Psoas muscle (tissue), 8 donors: ENCODE data around the gene KCNA5. TPM values are rescaled to one million over a fixed set of nuclear protein-coding genes. Genes with fewer than 3 reads are reported as not detected.

ENCODE experiments used
- ATAC-seq, 4 donors: fragments of 200-7000 bp; cut with Tn5 transposase; one replicate each; pipeline ENCODE4 v1.9.1; 2020; ENCODE audit warnings: moderate library complexity in 3 of 4, mild to moderate bottlenecking in 2 of 4
- DNase-seq, 2 donors: peaks; one replicate each; pipeline ENCODE4 v3.0.0-alpha.2; 2020
- H3K27ac ChIP-seq: fragments of 200-600 bp; one replicate; pipeline ENCODE4 v1.8.0; 2022
- H3K27me3 ChIP-seq, 3 donors: fragments of 200-600 bp in 1 of 3; one replicate each; pipeline versions ENCODE4 v1.6.1 to v1.8.0; 2013 to 2022; ENCODE audit warnings: low read length in 2 of 3, mild to moderate bottlenecking in 2 of 3, moderate library complexity in 1 of 3; ENCODE audit not compliant: insufficient read depth in 3 of 3
- H3K36me3 ChIP-seq, 2 donors: fragments of 200-600 bp in 1 of 2; one replicate each; pipeline versions ENCODE4 v1.6.1 to v1.8.0; 2013 to 2022; ENCODE audit warnings: low read depth in 1 of 2, mild to moderate bottlenecking in 1 of 2, moderate library complexity in 1 of 2; ENCODE audit not compliant: insufficient read depth in 1 of 2
- H3K4me1 ChIP-seq: fragments of 200-600 bp; one replicate; pipeline ENCODE4 v1.8.0; 2022
- H3K4me3 ChIP-seq: fragments of 200-600 bp; one replicate; pipeline ENCODE4 v1.8.0; 2022; ENCODE audit warnings: mild to moderate bottlenecking
- H3K9me3 ChIP-seq: fragments of 200-600 bp; one replicate; pipeline ENCODE4 v1.8.0; 2022
- CTCF ChIP-seq: fragments of 200-600 bp; IDR thresholded peaks from one replicate; pipeline ENCODE4 v1.8.0; 2022; ENCODE audit warnings: antibody characterized with exemption
- WGBS, 3 donors: extraction: QIAGEN DNeasy Blood & Tissue Kit; methylation state at CpG; one replicate each; pipeline versions ENCODE4 v1.1.6 to v1.1.7; 2013; 5-methylcytosine and 5-hydroxymethylcytosine counted together
- intact Hi-C, 2 donors: fragments of 100-400 bp; cut with DNase I; formaldehyde crosslinking; loops; one replicate each; pipeline versions ENCODE4 v1.11.0 to v1.14.2; 2022
- polyA plus RNA-seq, 3 donors: library from polyadenylated mRNA; stranded (reverse); fragments of 200-250 nt; gene quantifications; one replicate each; pipeline ENCODE4 v1.2.3, GENCODE V29; 2013
- total RNA-seq, 4 donors: library from RNA; stranded (reverse); fragmentation: NEBNext Ultra II Directional in 2 of 4; extraction: Animal tissue kit (Norgen Biotek cat#: 25700) in 2 of 4; gene quantifications; one replicate each; pipeline versions ENCODE4 v1.2.1 to v1.2.4, GENCODE V29; 2021 to 2023
- donor health status: healthy with polysubstance abuse.
- donor health status: DM: no; HTN: no; CAD: no; lungs with moderate emphysema.
- donor health status: Bipolar disorder and iron deficiency.
- donor health status: healthy.
- donor health status: DM: yes; HTN: yes; CAD: no.
- donor health status: DM: no; HTN: no; CAD: no.
- donor health status: DM: no; HTN: no; CAD: no.
- donor health status: DM: yes; HTN: yes; CAD: no.

KCNA5 gene
- total and polyA plus RNA-seq, 7 donors, result 0.64 to 2.0 (median 1.1) TPM

- Histone ChIP-seq H3K9me3 (no peaks in the 10 kb centered on the region), H3K4me1 (no peaks in the 10 kb centered on the region), H3K4me3 (no peak overlapping the region), H3K27ac (no peak overlapping the region), H3K27me3 (no peaks in the 10 kb centered on the region), H3K36me3 (no peaks in the 10 kb centered on the region)
- intact Hi-C loops, result no loop called here
- WGBS, 3 donors, result 28 to 37% (median 34%) methylated on average over 4 of the region's 4 CpGs
- ATAC-seq, result no peak
- TF ChIP-seq CTCF, result no peak
- DNase-seq, result no peak
Measured at GRCh38 chr12:5027046-5027821, 16.4 kb upstream of the KCNA5 start.

GRCh38 chr12:5030066-5030465, 13.6 kb upstream of the KCNA5 start:
- Histone ChIP-seq H3K4me1 (no peaks in the 10 kb centered on the region), H3K27ac (no peak overlapping the region), H3K27me3 (no peaks in the 10 kb centered on the region), H3K9me3 (no peaks in the 10 kb centered on the region), H3K36me3 (no peaks in the 10 kb centered on the region), H3K4me3 (no peak overlapping the region)
- ATAC-seq (no peak), DNase-seq (no peak)
- intact Hi-C loops, result no loop called here
- no peak for TF ChIP-seq CTCF

GRCh38 chr12:5031242-5031641, 12.4 kb upstream of the KCNA5 start:
- Histone ChIP-seq H3K4me1 (no peaks in the 10 kb centered on the region), H3K36me3 (no peaks in the 10 kb centered on the region), H3K9me3 (no peaks in the 10 kb centered on the region), H3K27me3 (no peaks in the 10 kb centered on the region), H3K27ac (no peak overlapping the region), H3K4me3 (no peak overlapping the region)
- WGBS, 3 donors, result 93 to 97% (median 93%) methylated on average over 6 of the region's 6 CpGs
- no peak for TF ChIP-seq CTCF
- DNase-seq, result no peak
- no peak for ATAC-seq
- intact Hi-C loops, result no loop called here

- Histone ChIP-seq H3K27me3 (no peaks in the 10 kb centered on the region), H3K4me3 (no peak overlapping the region), H3K27ac (no peak overlapping the region), H3K36me3 (no peaks in the 10 kb centered on the region), H3K9me3 (no peaks in the 10 kb centered on the region), H3K4me1 (no peaks in the 10 kb centered on the region)
- intact Hi-C loops, result no loop called here
- DNase-seq, result no peak
- ATAC-seq, result no peak
- TF ChIP-seq CTCF, result no peak
- 94 to 99% (median 97%) methylated on average over 3 of the region's 3 CpGs for WGBS, 3 donors
Measured at GRCh38 chr12:5031958-5032357, 11.7 kb upstream of the KCNA5 start.

- H3K27me3 ChIP-seq, result peaks cover 0 to 6% (median 0%) of the 10 kb centered on the region in 3 donors
- no peaks in the 10 kb centered on the region for H3K36me3 ChIP-seq
- no peak for DNase-seq
- no peak for TF ChIP-seq CTCF
- intact Hi-C loops, result no loop called here
- WGBS, 3 donors, result 90 to 97% (median 92%) methylated on average over 11 of the region's 11 CpGs
- no peak for ATAC-seq
- no peaks in the 10 kb centered on the region for H3K9me3 ChIP-seq
- H3K27ac ChIP-seq, result no peak overlapping the region
- no peak overlapping the region for H3K4me3 ChIP-seq
- H3K4me1 ChIP-seq, result no peaks in the 10 kb centered on the region
Measured at GRCh38 chr12:5032821-5033220, 10.9 kb upstream of the KCNA5 start.
